OCI-LY1 (cell line): ENCODE data around the gene THRSP.
"Not testable (repeated sequence)": the region's sequence is repeated elsewhere in the genome, so short reads cannot be mapped to it uniquely, and the experiment has no call there.

Experiments
- H2AFZ ChIP-seq: fragments of 200-600 bp; sonication (generic), shearing (Covaris generic); 2 replicates; pipeline ENCODE4 v1.6.0; 2014; ENCODE audit warnings: antibody characterized with exemption, mild to moderate bottlenecking, low read length
- H3F3A ChIP-seq: fragments of 200-600 bp; sonication (generic), shearing (Covaris generic); 2 replicates; pipeline ENCODE4 v1.6.0; 2014; ENCODE audit warnings: mild to moderate bottlenecking, antibody characterized with exemption, low read length, moderate library complexity; ENCODE audit not compliant: insufficient read depth
- H3K27ac ChIP-seq: fragments of 200-600 bp; sonication (generic); 2 replicates; pipeline ENCODE4 v1.5.1; 2014; ENCODE audit warnings: low read length, mixed run types, mild to moderate bottlenecking, low read depth; ENCODE audit not compliant: poor library complexity, severe bottlenecking
- H3K27me3 ChIP-seq: fragments of 200-600 bp; sonication (generic); 2 replicates; pipeline ENCODE4 v1.6.0; 2014; ENCODE audit warnings: antibody characterized with exemption, mild to moderate bottlenecking, low read length, moderate library complexity; ENCODE audit not compliant: insufficient read depth
- H3K36me3 ChIP-seq: fragments of 200-600 bp; sonication (generic); 2 replicates; pipeline ENCODE4 v1.6.1; 2014; ENCODE audit warnings: mild to moderate bottlenecking, antibody characterized with exemption, low read length, moderate library complexity, mixed read lengths; ENCODE audit not compliant: insufficient read depth
- H3K4me1 ChIP-seq: fragments of 200-600 bp; sonication (generic); 2 replicates; pipeline ENCODE4 v1.5.1; 2014; ENCODE audit warnings: mild to moderate bottlenecking, low read length, moderate library complexity; ENCODE audit not compliant: insufficient read depth, severe bottlenecking
- H3K4me2 ChIP-seq: fragments of 200-600 bp; sonication (generic), shearing (Covaris generic); 2 replicates; pipeline ENCODE4 v1.6.1; 2014; ENCODE audit warnings: low read length
- H3K4me3 ChIP-seq: fragments of 200-600 bp; sonication (generic); 2 replicates; pipeline ENCODE4 v1.5.1; 2014; ENCODE audit warnings: low read length, low read depth, mild to moderate bottlenecking, mixed read lengths; ENCODE audit not compliant: poor library complexity, severe bottlenecking
- H3K79me2 ChIP-seq: fragments of 200-600 bp; shearing (Covaris generic); 2 replicates; pipeline ENCODE4 v1.6.1; 2016; ENCODE audit warnings: mixed run types, low read length, mixed read lengths; ENCODE audit not compliant: insufficient read depth
- H3K9ac ChIP-seq: fragments of 200-600 bp; sonication (generic), shearing (Covaris generic); 2 replicates; pipeline ENCODE4 v1.6.1; 2014; ENCODE audit warnings: mild to moderate bottlenecking, low read length, mixed read lengths
- H3K9me2 ChIP-seq: fragments of 200-600 bp; sonication (generic), shearing (Covaris generic); 2 replicates; pipeline ENCODE4 v1.6.1; 2014; ENCODE audit warnings: low read depth, mild to moderate bottlenecking, low read length, mixed read lengths
- H3K9me3 ChIP-seq: fragments of 200-600 bp; shearing (Covaris generic); 2 replicates; pipeline ENCODE4 v1.6.1; 2014; ENCODE audit warnings: low read length, mixed read lengths
- H4K20me1 ChIP-seq: fragments of 200-600 bp; sonication (generic), shearing (Covaris generic); 2 replicates; pipeline ENCODE4 v1.6.0; 2016; ENCODE audit warnings: mild to moderate bottlenecking, low read length; ENCODE audit not compliant: insufficient read depth
- CTCF ChIP-seq: fragments of 200-600 bp; sonication (generic), shearing (Covaris generic); IDR thresholded peaks from 2 replicates; pipeline ENCODE4 v1.5.1; 2017; ENCODE audit warnings: mild to moderate bottlenecking, antibody characterized with exemption, low read length, moderate library complexity, mixed read lengths
- EZH2 ChIP-seq: fragments of 200-600 bp; sonication (generic), shearing (Covaris generic); IDR thresholded peaks from 2 replicates; pipeline ENCODE4 v1.8.0; 2017; ENCODE audit warnings: borderline replicate concordance, mixed run types, mild to moderate bottlenecking, antibody characterized with exemption, low read length, moderate library complexity, mixed read lengths

The THRSP gene

GRCh38 chr11:78027759-78028158, 35.9 kb upstream of the THRSP start:
- Histone ChIP-seq H3K9me3 (no peaks in the 10 kb centered on the region), H3F3A (no peaks in the 10 kb centered on the region), H3K27ac (no peak overlapping the region), H3K9ac (no peak overlapping the region), H3K27me3 (no peaks in the 10 kb centered on the region), H3K4me1 (no peaks in the 10 kb centered on the region), H3K36me3 (no peaks in the 10 kb centered on the region), H3K79me2 (no peaks in the 10 kb centered on the region), H2AFZ (no peak overlapping the region), H4K20me1 (no peaks in the 10 kb centered on the region), H3K4me3 (no peak overlapping the region), H3K4me2 (no peak overlapping the region), H3K9me2 (no peaks in the 10 kb centered on the region)
- no peak for TF ChIP-seq EZH2
- no peak for TF ChIP-seq CTCF

GRCh38 chr11:78028423-78028822, 35.2 kb upstream of the THRSP start:
- not testable (repeated sequence) for H3K79me2 ChIP-seq, H3K9me3 ChIP-seq, H3K27me3 ChIP-seq, H3K36me3 ChIP-seq, H3K9me2 ChIP-seq, H3F3A ChIP-seq, H4K20me1 ChIP-seq, H3K4me1 ChIP-seq, H2AFZ ChIP-seq, H3K9ac ChIP-seq, H3K27ac ChIP-seq, H3K4me3 ChIP-seq, H3K4me2 ChIP-seq

- Histone ChIP-seq H3K9ac (no peak overlapping the region), H3K9me3 (no peaks in the 10 kb centered on the region), H3F3A (no peaks in the 10 kb centered on the region), H3K27ac (no peak overlapping the region), H4K20me1 (no peaks in the 10 kb centered on the region), H3K4me2 (no peak overlapping the region), H3K79me2 (no peaks in the 10 kb centered on the region), H3K27me3 (no peaks in the 10 kb centered on the region), H3K9me2 (no peaks in the 10 kb centered on the region), H3K4me3 (no peak overlapping the region), H2AFZ (no peak overlapping the region), H3K4me1 (peaks cover 5% of the 10 kb centered on the region), H3K36me3 (no peaks in the 10 kb centered on the region)
- no peak for TF ChIP-seq CTCF
- TF ChIP-seq EZH2, result no peak
Observed at GRCh38 chr11:78030429-78031325, 33.0 kb upstream of the THRSP start.

- no peak overlapping the region for H3K9ac ChIP-seq
- H3K9me2 ChIP-seq, result no peaks in the 10 kb centered on the region
- H3K27ac ChIP-seq, result no peak overlapping the region
- H3F3A ChIP-seq, result no peaks in the 10 kb centered on the region
- no peaks in the 10 kb centered on the region for H3K36me3 ChIP-seq
- TF ChIP-seq CTCF (no peak), EZH2 (no peak)
- no peaks in the 10 kb centered on the region for H4K20me1 ChIP-seq
- no peaks in the 10 kb centered on the region for H3K79me2 ChIP-seq
- H3K4me1 ChIP-seq, result peaks cover 5% of the 10 kb centered on the region
- H2AFZ ChIP-seq, result no peak overlapping the region
- H3K4me3 ChIP-seq, result no peak overlapping the region
- no peaks in the 10 kb centered on the region for H3K9me3 ChIP-seq
- no peak overlapping the region for H3K4me2 ChIP-seq
- no peaks in the 10 kb centered on the region for H3K27me3 ChIP-seq
Observed at GRCh38 chr11:78031629-78032028, 32.0 kb upstream of the THRSP start.
